Measurements from ENCODE around the gene PFDN4. TPM values are rescaled to one million over a fixed set of nuclear protein-coding genes. Genes with fewer than 3 reads are reported as not detected.

Gene PFDN4
- total and polyA plus RNA-seq, 2 experiments from 2014 or later, result 56.9 to 75.5 TPM

- Histone ChIP-seq H3K4me1 (ENCODE audit: low read depth) (no peaks in the 10 kb centered on the region), H3K4me3 (no peak overlapping the region), H3K9me3 (ENCODE audit: low read depth) (no peaks in the 10 kb centered on the region), H3K27me3 (no peaks in the 10 kb centered on the region), H3K36me3 (no peaks in the 10 kb centered on the region), H3K27ac (no peak overlapping the region)
- TF ChIP-seq CTCF (IDR thresholded peaks at IDR 0.05; ENCODE audit: low read depth, low read length), result no peak
- no peak for DNase-seq (ENCODE audit: low read depth in 1 of 2, low spot score in 1 of 2)
These were observed 46.1 kb upstream of the PFDN4 start for GRCh38 chr20:54161821-54162149.

- no peak overlapping the region for H3K4me3 ChIP-seq
- no peaks in the 10 kb centered on the region for H3K9me3 ChIP-seq (ENCODE audit: low read depth)
- no peak for TF ChIP-seq CTCF (IDR thresholded peaks at IDR 0.05; ENCODE audit: low read depth, low read length)
- DNase-seq (ENCODE audit: low read depth in 1 of 2, low spot score in 1 of 2), result no peak
- H3K4me1 ChIP-seq (ENCODE audit: low read depth), result no peaks in the 10 kb centered on the region
- no peak overlapping the region for H3K27ac ChIP-seq
- no peaks in the 10 kb centered on the region for H3K36me3 ChIP-seq
- H3K27me3 ChIP-seq, result no peaks in the 10 kb centered on the region
These were observed 45.4 kb upstream of the PFDN4 start for GRCh38 chr20:54162378-54163009.

DNA sequence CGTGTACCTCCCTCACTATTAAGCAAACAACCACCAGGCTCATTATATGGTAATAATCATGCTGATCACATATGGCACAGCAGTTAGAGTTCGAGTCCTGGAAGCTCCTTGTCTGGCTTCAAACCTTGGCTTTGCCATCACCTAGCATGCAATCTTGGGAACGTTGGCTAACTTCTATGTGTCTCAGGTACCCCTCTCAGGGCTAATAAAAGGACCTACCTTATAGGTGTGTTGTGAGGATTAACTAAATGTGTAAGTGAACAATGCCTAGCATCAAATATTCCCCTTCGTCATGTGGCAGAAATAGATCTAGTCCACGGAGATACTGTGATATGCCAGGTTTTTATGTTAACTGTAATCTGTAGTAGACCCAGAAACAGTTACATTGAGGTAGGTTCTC is 44.5 kb upstream of the PFDN4 start:
- Histone ChIP-seq H3K36me3 (no peaks in the 10 kb centered on the region), H3K4me1 (ENCODE audit: low read depth) (no peaks in the 10 kb centered on the region), H3K9me3 (ENCODE audit: low read depth) (no peaks in the 10 kb centered on the region), H3K27ac (no peak overlapping the region), H3K27me3 (peaks cover 6% of the 10 kb centered on the region), H3K4me3 (no peak overlapping the region)
- no peak for DNase-seq (ENCODE audit: low read depth in 1 of 2, low spot score in 1 of 2)
- TF ChIP-seq CTCF (IDR thresholded peaks at IDR 0.05; ENCODE audit: low read depth, low read length), result no peak

GRCh38 chr20:54165014-54165413 is 42.9 kb upstream of the PFDN4 start:
- Histone ChIP-seq H3K9me3 (ENCODE audit: low read depth) (no peaks in the 10 kb centered on the region), H3K27me3 (peaks cover 19% of the 10 kb centered on the region), H3K4me3 (no peak overlapping the region), H3K36me3 (no peaks in the 10 kb centered on the region), H3K4me1 (ENCODE audit: low read depth) (no peaks in the 10 kb centered on the region), H3K27ac (no peak overlapping the region)
- DNase-seq (ENCODE audit: low read depth in 1 of 2, low spot score in 1 of 2), result no peak
- TF ChIP-seq CTCF (IDR thresholded peaks at IDR 0.05; ENCODE audit: low read depth, low read length), result no peak

GRCh38 chr20:54165803-54166202 is 42.1 kb upstream of the PFDN4 start:
- Histone ChIP-seq H3K4me1 (ENCODE audit: low read depth) (no peaks in the 10 kb centered on the region), H3K27me3 (peaks cover 27% of the 10 kb centered on the region), H3K4me3 (no peak overlapping the region), H3K36me3 (no peaks in the 10 kb centered on the region), H3K27ac (no peak overlapping the region), H3K9me3 (ENCODE audit: low read depth) (no peaks in the 10 kb centered on the region)
- no peak for DNase-seq (ENCODE audit: low read depth in 1 of 2, low spot score in 1 of 2)
- TF ChIP-seq CTCF (IDR thresholded peaks at IDR 0.05; ENCODE audit: low read depth, low read length), result no peak
